Stimulated activated naive B cell treated with anti-CD40 and anti-IgM and Interleukin-4, amounts not matched to agents 10 μg/mL and 1 μg/mL and 100 μg/mL, for 72 hours (primary cell): ENCODE results near the gene SZT2.
A peak's percentile ranks its signal among the peaks of the same experiment; 100 is the strongest.
"Not testable (repeated sequence)": the region's sequence is repeated elsewhere in the genome, so short reads cannot be mapped to it uniquely, and the experiment has no call there.

Source experiments
- ATAC-seq, 2 donors: fragments of 150-1000 bp; cut with Tn5 transposase; replicated peaks; 2 replicates each; pipeline ENCODE4 v1.10.0; 2021; ENCODE audit warnings: moderate library complexity in 1 of 2
- DNase-seq: peaks from one replicate; pipeline ENCODE4 v3.0.0; 2021
- H3K27ac Mint-ChIP-seq: one replicate; pipeline ENCODE4 v1.8.0; 2022; ENCODE audit warnings: mild to moderate bottlenecking, mixed read lengths
- H3K27me3 Mint-ChIP-seq, 2 donors: one replicate each; pipeline ENCODE4 v1.8.0; 2022; ENCODE audit warnings: mixed read lengths in 2 of 2
- H3K36me3 Mint-ChIP-seq, 2 donors: one replicate each; pipeline ENCODE4 v1.8.0; 2022; ENCODE audit warnings: mixed read lengths in 2 of 2, mild to moderate bottlenecking in 1 of 2
- H3K4me1 Mint-ChIP-seq, 2 donors: one replicate each; pipeline ENCODE4 v1.8.0; 2022; ENCODE audit warnings: mixed read lengths in 2 of 2, mild to moderate bottlenecking in 1 of 2
- H3K4me3 Mint-ChIP-seq, 2 donors: one replicate each; pipeline ENCODE4 v1.8.0; 2022; ENCODE audit warnings: mild to moderate bottlenecking in 2 of 2, mixed read lengths in 2 of 2, moderate library complexity in 1 of 2
- H3K9me3 Mint-ChIP-seq, 2 donors: one replicate each; pipeline ENCODE4 v1.8.0; 2022; ENCODE audit warnings: mixed read lengths in 2 of 2, mild to moderate bottlenecking in 1 of 2

SZT2 gene

GRCh38 chr1:43367904-43368645 is 21.6 kb upstream of the SZT2 start, which contains the start of gene ELOVL1:
Gene ELOVL1, minus strand, starts transcription at chr1:43368011. Its CDS starts 2,402 bp downstream, at chr1:43365609.
- Mint-ChIP-seq H3K4me1 (peaks cover 34 to 50% of the 10 kb centered on the region in 2 donors), H3K36me3 (peaks cover 44 to 54% of the 10 kb centered on the region in 2 donors), H3K4me3 (peak within 1 kb of the TSS; percentile 100), H3K27me3 (no peaks in the 10 kb centered on the region), H3K27ac (peak within 1 kb of the TSS; percentile 97), H3K9me3 (no peaks in the 10 kb centered on the region)
- peak; percentile 88 to 89 for ATAC-seq
- DNase-seq, result peak; percentile 88

GRCh38 chr1:43368646-43369020 is 21.1 kb upstream of the SZT2 start:
- Mint-ChIP-seq H3K27ac (peak overlapping the region; percentile 97), H3K4me3 (peak overlapping the region; percentile 100), H3K27me3 (no peaks in the 10 kb centered on the region), H3K36me3 (peaks cover 40 to 49% of the 10 kb centered on the region in 2 donors), H3K9me3 (no peaks in the 10 kb centered on the region), H3K4me1 (peaks cover 33 to 49% of the 10 kb centered on the region in 2 donors)
- DNase-seq, result no peak
- no peak for ATAC-seq

DNA sequence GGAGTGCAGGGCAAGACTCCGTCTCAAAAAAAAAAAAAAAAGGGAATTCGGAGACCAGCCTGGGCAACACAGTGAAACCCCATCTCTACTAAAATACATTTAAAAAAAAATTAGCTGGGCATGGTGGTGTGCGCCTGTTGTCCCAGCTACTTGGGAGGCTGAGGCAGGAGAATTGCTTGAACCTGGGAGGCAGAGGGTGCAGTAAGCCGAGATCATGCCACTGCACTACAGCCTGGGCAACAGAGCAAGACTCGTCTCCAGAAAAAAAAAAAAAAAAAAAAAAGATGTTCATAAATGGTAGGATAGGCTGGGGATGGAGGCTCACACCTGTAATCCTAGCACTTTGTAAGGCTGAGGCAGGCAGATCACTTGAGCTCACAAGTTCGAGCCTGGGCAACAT is 19.9 kb upstream of the SZT2 start:
- not testable (repeated sequence) for H3K27me3 Mint-ChIP-seq, H3K27ac Mint-ChIP-seq, H3K9me3 Mint-ChIP-seq, H3K4me3 Mint-ChIP-seq, DNase-seq, ATAC-seq
- H3K36me3 Mint-ChIP-seq, result peaks cover 29 to 38% of the 10 kb centered on the region in 2 donors
- peaks cover 25 to 40% of the 10 kb centered on the region in 2 donors for H3K4me1 Mint-ChIP-seq

GRCh38 chr1:43370564-43370963 is 19.1 kb upstream of the SZT2 start:
- Mint-ChIP-seq H3K27me3 (no peaks in the 10 kb centered on the region), H3K4me3 (no peak overlapping the region), H3K27ac (no peak overlapping the region), H3K36me3 (peaks cover 23 to 32% of the 10 kb centered on the region in 2 donors), H3K9me3 (no peaks in the 10 kb centered on the region), H3K4me1 (peaks cover 23 to 35% of the 10 kb centered on the region in 2 donors)
- DNase-seq (no peak), ATAC-seq (no peak)

GRCh38 chr1:43372172-43372571 is 17.5 kb upstream of the SZT2 start:
- no peak overlapping the region for H3K27ac Mint-ChIP-seq
- H3K4me1 Mint-ChIP-seq, result peaks cover 17 to 24% of the 10 kb centered on the region in 2 donors
- peaks cover 18 to 22% of the 10 kb centered on the region in 2 donors for H3K36me3 Mint-ChIP-seq
- no peaks in the 10 kb centered on the region for H3K27me3 Mint-ChIP-seq
- no peaks in the 10 kb centered on the region for H3K9me3 Mint-ChIP-seq
- DNase-seq (no peak), ATAC-seq (no peak)
- no peak overlapping the region for H3K4me3 Mint-ChIP-seq

DNA sequence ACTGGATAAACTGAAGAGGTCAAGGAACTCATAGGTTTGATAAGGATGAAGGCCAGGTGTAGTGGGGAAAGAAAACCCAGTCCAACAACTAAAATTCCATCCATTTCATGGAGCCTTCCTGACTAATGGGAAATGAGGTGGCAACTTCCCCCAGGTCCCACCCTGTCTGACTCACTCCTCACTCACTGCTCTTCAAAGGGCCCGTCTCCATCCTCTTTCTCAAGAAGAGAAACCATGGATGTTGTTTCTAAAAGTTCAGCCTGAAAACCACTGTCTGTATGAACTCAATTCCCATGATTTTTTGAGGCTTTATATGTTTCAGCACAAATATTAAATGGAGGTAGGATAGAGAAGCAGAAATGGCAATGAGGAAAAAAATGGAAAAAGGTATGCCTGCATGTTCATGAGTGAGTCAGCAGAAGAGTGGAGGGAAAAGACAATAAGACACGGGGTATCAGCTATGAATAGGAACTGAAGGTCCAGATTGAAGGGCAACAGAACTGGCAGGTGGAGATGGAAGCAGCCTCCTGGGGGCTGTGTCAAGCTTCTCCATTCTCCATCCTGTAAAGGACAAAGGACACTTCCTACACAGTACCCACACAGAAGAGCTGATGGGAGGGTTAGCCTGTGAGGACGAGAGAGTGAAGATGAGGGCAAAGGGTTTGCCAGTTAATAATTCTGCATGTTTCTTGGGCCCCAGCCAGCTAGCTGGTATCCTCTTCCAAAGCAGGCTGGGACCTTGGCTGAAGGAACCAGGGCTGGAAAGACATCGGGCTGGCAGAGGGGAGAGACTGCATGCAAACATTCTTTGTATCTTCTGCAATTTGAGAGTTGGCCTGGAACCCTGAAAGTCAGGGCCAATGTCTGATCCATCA is 16.4 kb upstream of the SZT2 start:
- Mint-ChIP-seq H3K4me3 (no peak overlapping the region), H3K27ac (no peak overlapping the region), H3K36me3 (peaks cover 16 to 20% of the 10 kb centered on the region in 2 donors), H3K27me3 (no peaks in the 10 kb centered on the region), H3K4me1 (peaks cover 16 to 22% of the 10 kb centered on the region in 2 donors), H3K9me3 (no peaks in the 10 kb centered on the region)
- DNase-seq, result no peak
- ATAC-seq, result no peak

DNA sequence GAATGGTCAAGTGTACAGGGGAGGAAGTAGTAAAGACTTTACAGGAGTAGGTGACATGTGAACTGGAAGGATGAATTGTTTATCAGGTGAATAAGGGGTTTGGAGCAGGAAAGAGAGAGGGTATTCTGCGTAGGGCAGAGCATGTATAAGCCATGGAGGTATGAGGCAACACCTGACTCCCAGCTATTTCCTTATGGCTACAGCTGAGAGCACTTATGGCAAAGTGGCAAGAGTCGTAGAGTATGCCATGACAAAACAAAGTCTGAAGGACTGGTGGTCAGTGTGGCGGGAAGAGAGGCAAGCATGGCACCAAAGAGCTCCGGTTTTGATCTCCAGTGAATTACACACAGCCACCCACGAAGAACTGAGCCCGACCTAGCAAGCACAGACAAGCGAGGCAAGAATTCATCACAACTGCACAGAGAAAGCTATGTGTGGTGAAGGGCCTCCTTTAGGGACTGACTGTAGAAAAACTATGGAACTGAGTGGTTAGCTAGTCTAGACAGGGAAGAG is 12.9 kb upstream of the SZT2 start:
- Mint-ChIP-seq H3K27ac (no peak overlapping the region), H3K9me3 (no peaks in the 10 kb centered on the region)
- ATAC-seq, result no peak

DNA sequence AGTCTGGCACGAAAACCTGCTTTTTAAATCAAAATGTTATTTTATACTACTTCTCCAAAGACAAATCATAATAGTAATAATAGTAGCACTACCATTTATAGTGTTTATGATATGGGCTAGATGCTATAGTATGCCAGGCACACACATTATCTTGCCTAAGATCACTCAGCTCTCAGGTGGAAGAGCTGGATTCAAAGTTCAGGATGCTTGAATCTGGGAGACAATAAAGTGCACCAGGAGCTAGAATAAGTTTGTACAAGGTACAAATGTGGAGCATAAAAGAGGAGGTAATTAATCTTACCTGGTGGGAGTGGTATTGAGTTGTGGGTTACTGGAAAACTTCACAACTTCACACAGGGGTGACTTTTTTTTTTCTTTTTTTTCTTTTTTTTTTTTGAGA is 11.9 kb upstream of the SZT2 start:
- Mint-ChIP-seq H3K4me1 (peaks cover 11 to 17% of the 10 kb centered on the region in 2 donors), H3K9me3 (no peaks in the 10 kb centered on the region), H3K36me3 (peaks cover 26 to 37% of the 10 kb centered on the region in 2 donors), H3K4me3 (no peak overlapping the region), H3K27me3 (no peaks in the 10 kb centered on the region), H3K27ac (no peak overlapping the region)
- DNase-seq, result no peak
- no peak for ATAC-seq

More for the DNA sequence above, 12.9 kb upstream of the SZT2 start:
- DNase-seq, result no peak
- Mint-ChIP-seq H3K4me1 (peaks cover 8 to 14% of the 10 kb centered on the region in 2 donors), H3K36me3 (peaks cover 23 to 29% of the 10 kb centered on the region in 2 donors), H3K27me3 (no peaks in the 10 kb centered on the region), H3K4me3 (no peak overlapping the region)

DNA sequence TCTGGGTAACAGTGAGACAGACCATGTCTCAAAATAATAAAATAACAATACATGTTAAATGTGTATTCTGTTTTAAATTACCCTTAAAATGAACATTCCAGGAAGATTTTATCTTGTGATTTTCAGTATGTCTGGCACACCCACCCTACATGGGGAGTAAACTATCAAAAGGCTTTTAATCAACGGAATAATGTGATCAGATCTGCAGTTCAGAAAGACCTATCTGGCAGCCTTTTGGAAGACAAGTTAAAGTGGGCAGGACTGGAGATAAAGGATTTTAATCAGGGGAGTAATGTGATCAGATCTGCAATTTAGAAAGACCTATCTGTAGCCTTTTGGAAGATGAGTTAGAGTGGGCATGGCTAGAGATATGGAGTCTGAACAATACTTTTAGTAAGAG is 10.2 kb upstream of the SZT2 start:
- H3K9me3 Mint-ChIP-seq, result no peaks in the 10 kb centered on the region
- H3K36me3 Mint-ChIP-seq, result peaks cover 37 to 47% of the 10 kb centered on the region in 2 donors
- no peak overlapping the region for H3K27ac Mint-ChIP-seq
- peaks cover 11 to 17% of the 10 kb centered on the region in 2 donors for H3K4me1 Mint-ChIP-seq
- no peak overlapping the region for H3K4me3 Mint-ChIP-seq
- no peaks in the 10 kb centered on the region for H3K27me3 Mint-ChIP-seq
- ATAC-seq (no peak), DNase-seq (no peak)

DNA sequence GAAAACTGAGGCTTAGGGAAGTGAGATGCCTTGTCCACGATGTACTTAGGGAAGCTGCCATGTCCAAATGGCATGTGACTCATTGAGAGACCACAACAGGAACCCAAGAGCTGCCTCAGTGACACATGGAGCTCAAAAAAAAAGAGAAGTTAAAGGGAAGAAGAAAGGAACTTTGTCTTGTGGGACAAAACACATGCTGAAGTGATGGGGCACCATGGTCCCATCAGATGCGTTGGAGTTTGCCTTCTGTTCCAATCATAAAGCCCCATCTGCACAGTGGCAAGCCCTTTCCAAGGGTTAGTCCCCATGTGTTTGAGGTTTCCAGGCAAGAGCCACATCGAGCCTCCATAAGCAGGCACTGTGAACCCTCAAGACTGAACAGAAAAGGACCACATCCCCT is 8.1 kb upstream of the SZT2 start:
- Mint-ChIP-seq H3K27ac (peak overlapping the region; percentile 48), H3K4me3 (no peak overlapping the region), H3K27me3 (no peaks in the 10 kb centered on the region), H3K36me3 (peaks cover 40 to 52% of the 10 kb centered on the region in 2 donors), H3K9me3 (no peaks in the 10 kb centered on the region), H3K4me1 (peaks cover 7 to 11% of the 10 kb centered on the region in 2 donors)
- ATAC-seq (peak; percentile 33 to 34), DNase-seq (no peak)

GRCh38 chr1:43382027-43382779 is 7.5 kb upstream of the SZT2 start:
- Mint-ChIP-seq H3K4me3 (no peak overlapping the region), H3K27ac (peak overlapping the region; percentile 48), H3K4me1 (peaks cover 7 to 11% of the 10 kb centered on the region in 2 donors), H3K9me3 (no peaks in the 10 kb centered on the region), H3K27me3 (no peaks in the 10 kb centered on the region), H3K36me3 (peaks cover 41 to 58% of the 10 kb centered on the region in 2 donors)
- DNase-seq (no peak), ATAC-seq (no peak)

DNA sequence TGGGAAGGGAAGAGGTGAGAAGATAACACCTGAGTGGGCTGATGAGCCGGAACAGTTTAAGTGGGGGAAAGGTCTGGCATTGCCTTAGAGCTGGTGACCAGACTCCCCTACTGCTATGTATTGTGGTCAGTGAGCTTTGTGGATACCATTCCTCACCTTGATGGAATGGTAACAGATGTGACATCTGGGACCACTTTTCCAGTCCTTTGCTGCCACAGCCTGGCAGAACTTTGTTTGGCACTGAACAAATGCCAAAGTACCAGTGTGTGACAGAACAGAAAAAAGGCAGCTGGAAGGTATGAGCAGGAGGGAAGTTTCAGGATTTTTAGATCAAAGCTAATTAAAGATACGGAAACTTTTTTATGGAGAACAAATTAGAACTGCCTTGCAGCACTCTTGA is 6.2 kb upstream of the SZT2 start:
- no peak for ATAC-seq
- H3K4me1 Mint-ChIP-seq, result peaks cover 13 to 21% of the 10 kb centered on the region in 2 donors
- no peak overlapping the region for H3K27ac Mint-ChIP-seq
- DNase-seq, result no peak
- H3K36me3 Mint-ChIP-seq, result peaks cover 37 to 61% of the 10 kb centered on the region in 2 donors
- no peak overlapping the region for H3K4me3 Mint-ChIP-seq
- H3K27me3 Mint-ChIP-seq, result no peaks in the 10 kb centered on the region
- H3K9me3 Mint-ChIP-seq, result no peaks in the 10 kb centered on the region

GRCh38 chr1:43386676-43387075 is 3.0 kb upstream of the SZT2 start:
- H3K4me1 Mint-ChIP-seq, result peaks cover 25 to 27% of the 10 kb centered on the region in 2 donors

More at GRCh38 chr1:43386676-43387075, 3.0 kb upstream of the SZT2 start:
- no peak overlapping the region for H3K4me3 Mint-ChIP-seq
- H3K27me3 Mint-ChIP-seq, result no peaks in the 10 kb centered on the region
- H3K36me3 Mint-ChIP-seq, result peaks cover 29 to 50% of the 10 kb centered on the region in 2 donors
- DNase-seq, result no peak
- H3K27ac Mint-ChIP-seq, result no peak overlapping the region
- no peak for ATAC-seq
- H3K9me3 Mint-ChIP-seq, result no peaks in the 10 kb centered on the region
